ENCODE data around the gene GPATCH11.

Gene GPATCH11

GRCh38 chr2:37125416-37125815 is 41.1 kb downstream of the GPATCH11 start:
- in situ Hi-C loops (cut with MboI; ENCODE audit: low sequenced_read_pairs), result no loop called here
- Histone ChIP-seq H3K4me3 (no peak overlapping the region), H3K4me1 (no peaks in the 10 kb centered on the region), H3K27me3 (ENCODE audit: low read depth) (no peaks in the 10 kb centered on the region), H3K36me3 (replicated peaks) (peaks cover 35% of the 10 kb centered on the region), H3K9me3 (no peaks in the 10 kb centered on the region)
- DNase-seq (ENCODE audit: low spot score in 2 of 2), result no peak

GRCh38 chr2:37132914-37133313 is 48.6 kb downstream of the GPATCH11 start:
- DNase-seq (ENCODE audit: low spot score in 2 of 2), result no peak
- no peak overlapping the region for H3K4me3 ChIP-seq
- no peaks in the 10 kb centered on the region for H3K4me1 ChIP-seq
- peaks cover 59% of the 10 kb centered on the region for H3K36me3 ChIP-seq (replicated peaks)
- H3K9me3 ChIP-seq, result no peaks in the 10 kb centered on the region
- in situ Hi-C loops (cut with MboI; ENCODE audit: low sequenced_read_pairs), result no loop called here
- H3K27me3 ChIP-seq (ENCODE audit: low read depth), result no peaks in the 10 kb centered on the region

- H3K4me3 ChIP-seq, result no peak overlapping the region
- H3K9me3 ChIP-seq, result no peaks in the 10 kb centered on the region
- no peaks in the 10 kb centered on the region for H3K27me3 ChIP-seq (ENCODE audit: low read depth)
- in situ Hi-C loops (cut with MboI; ENCODE audit: low sequenced_read_pairs), result no loop called here
- peaks cover 37% of the 10 kb centered on the region for H3K36me3 ChIP-seq (replicated peaks)
- no peak for DNase-seq (ENCODE audit: low spot score in 2 of 2)
- no peaks in the 10 kb centered on the region for H3K4me1 ChIP-seq
Measured at GRCh38 chr2:37142546-37142945, 58.2 kb downstream of the GPATCH11 start.

- H3K4me1 ChIP-seq, result no peaks in the 10 kb centered on the region
- in situ Hi-C loops (cut with MboI; ENCODE audit: low sequenced_read_pairs), result no loop called here
- peaks cover 35% of the 10 kb centered on the region for H3K36me3 ChIP-seq (replicated peaks)
- H3K4me3 ChIP-seq, result no peak overlapping the region
- no peaks in the 10 kb centered on the region for H3K27me3 ChIP-seq (ENCODE audit: low read depth)
- DNase-seq (ENCODE audit: low spot score in 2 of 2), result no peak
- H3K9me3 ChIP-seq, result no peaks in the 10 kb centered on the region
Measured at GRCh38 chr2:37143974-37144373, 59.7 kb downstream of the GPATCH11 start.

GRCh38 chr2:37146062-37146461 is 61.7 kb downstream of the GPATCH11 start:
- no peaks in the 10 kb centered on the region for H3K9me3 ChIP-seq
- peaks cover 28% of the 10 kb centered on the region for H3K36me3 ChIP-seq (replicated peaks)
- in situ Hi-C loops (cut with MboI; ENCODE audit: low sequenced_read_pairs), result no loop called here
- H3K27me3 ChIP-seq (ENCODE audit: low read depth), result no peaks in the 10 kb centered on the region
- no peak for DNase-seq (ENCODE audit: low spot score in 2 of 2)
- H3K4me1 ChIP-seq, result peaks cover 12% of the 10 kb centered on the region
- H3K4me3 ChIP-seq, result no peak overlapping the region

- Histone ChIP-seq H3K4me1 (peaks cover 17% of the 10 kb centered on the region), H3K9me3 (no peaks in the 10 kb centered on the region), H3K27me3 (ENCODE audit: low read depth) (no peaks in the 10 kb centered on the region), H3K36me3 (replicated peaks) (peaks cover 23% of the 10 kb centered on the region), H3K4me3 (no peak overlapping the region)
- DNase-seq (ENCODE audit: low spot score in 2 of 2), result no peak
- in situ Hi-C loops (cut with MboI; ENCODE audit: low sequenced_read_pairs), result no loop called here
Measured at GRCh38 chr2:37148325-37148724, 64.0 kb downstream of the GPATCH11 start.
